ENCODE data around the gene AAK1.

The AAK1 gene

GRCh38 chr2:69438580-69438979 is 205.0 kb downstream of the AAK1 start:
- DNase-seq (ENCODE audit: low spot score): no peak
- in situ Hi-C loops (cut with MboI; ENCODE audit: low pct_unique_long_range_greater_than_20kb, low sequenced_read_pairs, unreplicated experiment): no loop called here
- no peak for TF ChIP-seq CTCF (IDR thresholded peaks at IDR 0.05; ENCODE audit: extremely low read depth, insufficient read depth, missing control alignments)

- no peak for TF ChIP-seq CTCF (IDR thresholded peaks at IDR 0.05; ENCODE audit: extremely low read depth, insufficient read depth, missing control alignments)
- no peak for DNase-seq (ENCODE audit: low spot score)
- in situ Hi-C loops (cut with MboI; ENCODE audit: low pct_unique_long_range_greater_than_20kb, low sequenced_read_pairs, unreplicated experiment): no loop called here
These were observed 205.8 kb downstream of the AAK1 start for GRCh38 chr2:69437751-69438154.

GRCh38 chr2:69436938-69437750 is 206.4 kb downstream of the AAK1 start, which contains the start of gene NFU1:
NFU1 (minus strand) TSS chr2:69437435; CDS start chr2:69437422, 13 bp downstream.
- in situ Hi-C loops (cut with MboI; ENCODE audit: low pct_unique_long_range_greater_than_20kb, low sequenced_read_pairs, unreplicated experiment): no loop called here
- peak; percentile 58 for TF ChIP-seq CTCF (IDR thresholded peaks at IDR 0.05; ENCODE audit: extremely low read depth, insufficient read depth, missing control alignments)
- peak; percentile 96 for DNase-seq (ENCODE audit: low spot score)

GRCh38 chr2:69436596-69436937 is 207.0 kb downstream of the AAK1 start:
- in situ Hi-C loops (cut with MboI; ENCODE audit: low pct_unique_long_range_greater_than_20kb, low sequenced_read_pairs, unreplicated experiment): no loop called here
- peak; percentile 37 for DNase-seq (ENCODE audit: low spot score)
- TF ChIP-seq CTCF (IDR thresholded peaks at IDR 0.05; ENCODE audit: extremely low read depth, insufficient read depth, missing control alignments): peak; percentile 9

- TF ChIP-seq CTCF (IDR thresholded peaks at IDR 0.05; ENCODE audit: extremely low read depth, insufficient read depth, missing control alignments): no peak
- DNase-seq (ENCODE audit: low spot score): no peak
- in situ Hi-C loops (cut with MboI; ENCODE audit: low pct_unique_long_range_greater_than_20kb, low sequenced_read_pairs, unreplicated experiment): no loop called here
These were observed 208.8 kb downstream of the AAK1 start for GRCh38 chr2:69434753-69435152.

GRCh38 chr2:69429491-69430183 is 213.9 kb downstream of the AAK1 start:
- no peak for TF ChIP-seq CTCF (IDR thresholded peaks at IDR 0.05; ENCODE audit: extremely low read depth, insufficient read depth, missing control alignments)
- in situ Hi-C loops (cut with MboI; ENCODE audit: low pct_unique_long_range_greater_than_20kb, low sequenced_read_pairs, unreplicated experiment): no loop called here
- DNase-seq (ENCODE audit: low spot score): no peak
